GM12864 (cell line): ENCODE measurements around the gene RAPGEF4.

ENCODE experiments used
- DNase-seq: peaks from one replicate; pipeline ENCODE4 v3.0.0-alpha.2; 2011; ENCODE audit warnings: low read depth
- H3K4me3 ChIP-seq: 2 replicates; pipeline ENCODE4 v1.5.1; 2011; ENCODE audit warnings: mild to moderate bottlenecking, low read depth, low read length, control low read depth
- TF ChIP-seq, protein P1 (sequence below): IDR thresholded peaks from 2 replicates; pipeline ENCODE4 v1.5.1; 2011; ENCODE audit warnings: low read depth, mild to moderate bottlenecking, moderate library complexity, low read length, control low read depth, inconsistent platforms; ENCODE audit errors: missing control alignments

RAPGEF4 gene

DNA sequence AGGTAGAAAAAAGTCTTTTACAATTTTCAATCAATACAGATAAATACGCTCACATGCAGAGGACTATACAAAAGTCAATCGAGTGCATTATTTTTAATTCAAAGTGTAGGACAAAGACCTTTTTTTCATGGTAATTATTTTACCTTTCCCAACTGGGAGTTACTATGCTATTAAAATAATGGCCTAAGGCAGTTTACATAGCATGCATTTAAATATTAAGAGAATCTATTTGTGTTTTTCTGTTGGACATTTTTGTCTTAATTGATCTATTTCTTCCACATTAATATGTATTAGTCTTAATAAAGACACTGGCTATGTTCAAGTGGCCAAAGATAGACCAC, 209.8 kb downstream of the RAPGEF4 start:
- TF ChIP-seq, protein P1, sequence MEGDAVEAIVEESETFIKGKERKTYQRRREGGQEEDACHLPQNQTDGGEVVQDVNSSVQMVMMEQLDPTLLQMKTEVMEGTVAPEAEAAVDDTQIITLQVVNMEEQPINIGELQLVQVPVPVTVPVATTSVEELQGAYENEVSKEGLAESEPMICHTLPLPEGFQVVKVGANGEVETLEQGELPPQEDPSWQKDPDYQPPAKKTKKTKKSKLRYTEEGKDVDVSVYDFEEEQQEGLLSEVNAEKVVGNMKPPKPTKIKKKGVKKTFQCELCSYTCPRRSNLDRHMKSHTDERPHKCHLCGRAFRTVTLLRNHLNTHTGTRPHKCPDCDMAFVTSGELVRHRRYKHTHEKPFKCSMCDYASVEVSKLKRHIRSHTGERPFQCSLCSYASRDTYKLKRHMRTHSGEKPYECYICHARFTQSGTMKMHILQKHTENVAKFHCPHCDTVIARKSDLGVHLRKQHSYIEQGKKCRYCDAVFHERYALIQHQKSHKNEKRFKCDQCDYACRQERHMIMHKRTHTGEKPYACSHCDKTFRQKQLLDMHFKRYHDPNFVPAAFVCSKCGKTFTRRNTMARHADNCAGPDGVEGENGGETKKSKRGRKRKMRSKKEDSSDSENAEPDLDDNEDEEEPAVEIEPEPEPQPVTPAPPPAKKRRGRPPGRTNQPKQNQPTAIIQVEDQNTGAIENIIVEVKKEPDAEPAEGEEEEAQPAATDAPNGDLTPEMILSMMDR: no peak
- no peak overlapping the region for H3K4me3 ChIP-seq
- DNase-seq: no peak

DNA sequence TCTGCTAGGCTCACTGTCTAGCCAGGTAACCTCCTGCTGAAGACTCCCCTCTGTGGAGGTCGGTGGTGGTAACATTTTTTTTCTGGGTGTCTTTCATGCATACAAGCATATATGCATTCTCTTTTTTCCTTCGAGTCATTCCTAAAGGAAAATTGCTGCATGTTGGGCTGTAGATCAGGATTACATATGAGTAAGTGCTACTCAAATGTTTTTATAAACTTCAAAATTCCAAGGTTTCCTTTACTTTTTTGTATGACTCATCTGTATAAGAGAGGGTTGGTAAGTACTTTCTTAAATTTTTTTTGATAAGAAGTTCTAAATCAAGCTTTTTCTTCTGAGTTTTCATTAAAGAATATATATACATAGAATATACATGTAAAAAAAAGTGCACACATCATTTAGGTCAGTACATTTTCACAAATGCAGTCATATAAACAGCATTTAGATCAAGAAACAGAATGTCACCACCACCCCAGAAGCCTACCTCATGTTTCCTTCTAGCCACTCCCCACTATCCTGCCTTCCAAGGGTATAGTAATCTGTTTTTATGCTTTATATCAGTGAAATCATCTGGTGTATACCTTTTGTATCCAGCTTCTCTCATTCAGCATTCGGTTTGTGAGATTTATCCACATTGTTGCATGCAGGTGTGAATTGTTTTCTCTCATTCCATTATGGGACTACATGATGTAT, 212.0 kb downstream of the RAPGEF4 start:
- H3K4me3 ChIP-seq: no peak overlapping the region
- no peak for DNase-seq
- TF ChIP-seq, protein P1: no peak

DNA sequence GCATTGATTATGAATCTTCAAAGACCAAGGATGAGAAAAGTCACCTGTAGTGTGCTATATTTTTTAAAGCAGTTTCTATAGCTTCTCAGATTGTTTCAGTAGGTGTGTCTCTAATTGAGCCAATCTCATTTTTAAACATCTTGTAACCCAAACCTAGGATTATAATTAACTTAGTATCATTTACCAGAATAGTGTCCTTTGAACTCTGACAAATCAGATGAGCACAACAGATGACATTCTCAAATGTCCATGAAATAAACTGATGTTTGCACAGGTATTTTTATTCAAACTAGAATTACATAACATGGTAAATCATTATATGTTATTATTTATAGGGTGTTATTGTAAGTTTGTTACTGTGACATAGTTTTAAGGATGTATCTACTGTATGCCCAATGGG, 213.9 kb downstream of the RAPGEF4 start:
- no peak for DNase-seq
- H3K4me3 ChIP-seq: no peak overlapping the region
- TF ChIP-seq, protein P1: no peak

DNA sequence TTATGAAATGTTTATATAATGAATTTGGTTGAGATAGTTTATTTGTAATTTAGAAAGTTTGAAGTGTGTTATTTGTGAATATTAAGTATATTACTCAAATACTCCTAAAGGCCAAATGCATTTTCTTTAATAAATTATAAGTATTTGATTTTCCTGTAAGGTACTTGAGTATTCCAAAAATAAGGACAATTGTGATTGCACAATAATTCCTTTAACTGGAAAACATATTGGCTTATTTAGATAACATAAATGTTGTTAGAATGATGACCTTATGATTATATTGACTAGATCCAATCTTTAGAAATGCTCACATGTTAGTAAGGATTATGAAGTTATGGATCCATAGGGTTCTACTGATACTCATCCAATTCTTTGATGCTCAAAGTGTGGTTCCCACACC, 214.9 kb downstream of the RAPGEF4 start:
- TF ChIP-seq, protein P1: no peak
- no peak overlapping the region for H3K4me3 ChIP-seq
- DNase-seq: no peak

DNA sequence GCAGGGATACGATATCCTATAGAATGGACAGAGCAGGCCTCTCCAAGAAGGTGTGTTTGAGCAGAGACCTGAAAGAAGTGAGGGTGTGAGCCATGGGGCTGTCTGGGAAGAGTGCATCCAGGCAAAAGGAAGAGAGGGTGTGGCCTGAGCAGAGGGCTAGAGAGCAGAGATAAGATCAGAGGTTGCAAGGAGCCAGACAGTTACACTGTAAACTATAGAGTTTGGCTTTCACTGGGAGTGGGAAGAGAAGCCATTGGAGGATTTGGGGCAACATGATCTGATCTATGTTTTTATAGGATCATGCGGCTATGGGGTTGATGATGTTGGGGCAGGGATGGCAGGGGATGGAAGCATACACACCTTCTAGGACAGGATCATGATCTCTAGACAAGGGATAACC, 215.9 kb downstream of the RAPGEF4 start:
- H3K4me3 ChIP-seq: no peak overlapping the region
- DNase-seq: no peak
- TF ChIP-seq, protein P1: no peak

DNA sequence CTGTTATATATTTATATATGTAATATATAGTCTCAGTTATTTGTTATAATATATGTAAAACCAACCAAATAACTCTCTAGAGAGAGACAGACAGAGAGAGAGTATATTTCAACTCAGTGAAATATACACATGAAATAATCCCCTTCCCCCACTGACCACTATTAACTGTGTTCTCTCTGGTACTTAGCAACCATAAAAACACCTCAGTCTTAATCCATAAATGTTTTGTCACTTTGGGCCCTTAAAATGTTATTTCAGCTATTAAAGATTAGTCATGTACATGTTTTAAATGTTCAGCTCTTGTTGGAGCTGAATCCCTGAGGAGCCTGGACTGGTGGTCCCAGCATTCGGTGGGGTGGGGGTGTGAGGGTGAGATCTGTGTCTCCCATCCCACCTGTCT, 217.8 kb downstream of the RAPGEF4 start:
- no peak overlapping the region for H3K4me3 ChIP-seq
- DNase-seq: no peak
- TF ChIP-seq, protein P1: no peak

DNA sequence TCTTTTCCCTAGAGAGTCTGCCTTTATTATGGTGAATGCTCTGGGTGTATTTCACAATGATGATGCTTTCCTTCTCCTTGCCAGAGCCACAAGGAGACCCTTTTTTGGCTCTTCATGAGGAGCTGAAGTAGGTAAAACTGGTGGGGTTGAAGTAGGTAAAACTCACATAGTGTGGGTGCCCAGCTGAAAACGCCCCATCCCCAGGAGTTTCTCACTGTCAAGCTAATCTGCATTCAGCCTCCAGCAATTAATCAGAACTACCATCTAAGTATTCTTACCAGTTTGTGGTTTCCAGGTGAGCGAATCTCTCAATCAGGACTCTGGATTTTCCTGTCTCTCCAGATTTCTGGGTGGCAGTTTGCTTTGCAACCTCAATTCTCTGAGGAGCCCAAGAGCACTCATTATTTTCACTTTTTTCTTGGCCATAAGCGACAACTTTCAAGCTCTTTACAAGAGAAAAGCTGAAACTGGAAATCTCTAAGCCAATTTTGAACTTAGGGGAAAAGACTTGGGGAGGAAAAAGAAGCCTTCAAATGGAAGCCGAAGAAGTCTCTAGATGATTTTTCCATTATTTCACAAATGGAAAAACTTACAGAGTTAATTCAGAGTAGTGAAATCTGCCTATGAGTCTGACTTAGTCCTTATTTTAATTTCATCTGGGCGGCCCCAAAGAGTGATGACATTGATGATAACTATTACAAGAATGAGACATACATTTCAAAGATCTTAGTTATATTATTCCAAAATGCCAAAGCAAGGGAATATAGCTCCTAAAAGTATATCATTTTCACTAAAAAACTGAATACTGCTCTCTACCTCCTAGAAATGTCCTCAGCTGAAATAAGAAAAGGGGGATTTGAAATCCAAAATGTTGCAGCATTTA, 218.6 kb downstream of the RAPGEF4 start:
- no peak overlapping the region for H3K4me3 ChIP-seq
- TF ChIP-seq, protein P1: no peak
- no peak for DNase-seq
